ENCODE data around the gene KPNA3. TPM values are rescaled to one million over a fixed set of nuclear protein-coding genes. Genes with fewer than 3 reads are reported as not detected.
A peak's percentile ranks its signal among the peaks of the same experiment; 100 is the strongest.

The KPNA3 gene
- total RNA-seq, 1 donor from 2014 or later: 32.2 TPM

DNA sequence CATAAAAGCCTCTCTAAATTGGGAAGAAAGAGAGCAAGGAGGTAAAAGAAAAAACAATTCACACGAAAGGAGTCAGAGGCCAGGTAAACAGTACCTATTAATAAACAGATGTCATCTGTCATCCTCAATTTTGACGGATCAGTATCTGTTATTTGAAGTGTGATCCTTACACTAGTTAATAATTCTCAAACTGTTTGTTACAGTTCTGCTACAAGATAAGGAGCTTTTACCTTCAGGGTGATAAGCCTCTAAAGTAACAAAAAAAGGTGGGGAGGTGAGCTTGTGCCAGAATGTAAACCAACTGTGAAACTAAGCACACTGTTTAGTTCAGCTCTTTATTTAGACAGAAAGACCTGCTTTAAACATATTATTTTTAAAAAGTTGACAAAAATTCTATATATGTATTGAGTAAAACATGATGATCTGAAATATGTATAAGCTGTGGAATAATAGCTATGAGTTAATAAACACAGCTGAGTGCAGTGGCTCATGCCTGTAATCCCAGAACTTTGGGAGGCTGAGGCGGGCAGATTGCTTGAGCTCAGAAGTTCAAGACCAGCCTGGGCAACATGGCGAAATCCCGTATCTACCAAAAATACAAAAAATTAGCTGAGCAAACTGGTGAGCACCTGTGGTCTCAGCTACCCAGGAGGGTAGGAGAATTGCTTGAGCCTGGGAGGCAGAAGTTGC, 52.8 kb downstream of the KPNA3 start:
- DNase-seq (ENCODE audit: low read depth): no peak
- TF ChIP-seq, protein P1, sequence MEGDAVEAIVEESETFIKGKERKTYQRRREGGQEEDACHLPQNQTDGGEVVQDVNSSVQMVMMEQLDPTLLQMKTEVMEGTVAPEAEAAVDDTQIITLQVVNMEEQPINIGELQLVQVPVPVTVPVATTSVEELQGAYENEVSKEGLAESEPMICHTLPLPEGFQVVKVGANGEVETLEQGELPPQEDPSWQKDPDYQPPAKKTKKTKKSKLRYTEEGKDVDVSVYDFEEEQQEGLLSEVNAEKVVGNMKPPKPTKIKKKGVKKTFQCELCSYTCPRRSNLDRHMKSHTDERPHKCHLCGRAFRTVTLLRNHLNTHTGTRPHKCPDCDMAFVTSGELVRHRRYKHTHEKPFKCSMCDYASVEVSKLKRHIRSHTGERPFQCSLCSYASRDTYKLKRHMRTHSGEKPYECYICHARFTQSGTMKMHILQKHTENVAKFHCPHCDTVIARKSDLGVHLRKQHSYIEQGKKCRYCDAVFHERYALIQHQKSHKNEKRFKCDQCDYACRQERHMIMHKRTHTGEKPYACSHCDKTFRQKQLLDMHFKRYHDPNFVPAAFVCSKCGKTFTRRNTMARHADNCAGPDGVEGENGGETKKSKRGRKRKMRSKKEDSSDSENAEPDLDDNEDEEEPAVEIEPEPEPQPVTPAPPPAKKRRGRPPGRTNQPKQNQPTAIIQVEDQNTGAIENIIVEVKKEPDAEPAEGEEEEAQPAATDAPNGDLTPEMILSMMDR (IDR thresholded peaks at IDR 0.05; ENCODE audit: insufficient read depth, low read length, poor library complexity, severe bottlenecking): no peak
- Histone ChIP-seq H3K36me3 (ENCODE audit: control insufficient read depth, insufficient read depth, low read length) (no peaks in the 10 kb centered on the region), H3K27me3 (ENCODE audit: control insufficient read depth, insufficient read depth, low read length) (no peaks in the 10 kb centered on the region), H3K4me3 (ENCODE audit: low read depth, low read length) (no peak overlapping the region)

DNA sequence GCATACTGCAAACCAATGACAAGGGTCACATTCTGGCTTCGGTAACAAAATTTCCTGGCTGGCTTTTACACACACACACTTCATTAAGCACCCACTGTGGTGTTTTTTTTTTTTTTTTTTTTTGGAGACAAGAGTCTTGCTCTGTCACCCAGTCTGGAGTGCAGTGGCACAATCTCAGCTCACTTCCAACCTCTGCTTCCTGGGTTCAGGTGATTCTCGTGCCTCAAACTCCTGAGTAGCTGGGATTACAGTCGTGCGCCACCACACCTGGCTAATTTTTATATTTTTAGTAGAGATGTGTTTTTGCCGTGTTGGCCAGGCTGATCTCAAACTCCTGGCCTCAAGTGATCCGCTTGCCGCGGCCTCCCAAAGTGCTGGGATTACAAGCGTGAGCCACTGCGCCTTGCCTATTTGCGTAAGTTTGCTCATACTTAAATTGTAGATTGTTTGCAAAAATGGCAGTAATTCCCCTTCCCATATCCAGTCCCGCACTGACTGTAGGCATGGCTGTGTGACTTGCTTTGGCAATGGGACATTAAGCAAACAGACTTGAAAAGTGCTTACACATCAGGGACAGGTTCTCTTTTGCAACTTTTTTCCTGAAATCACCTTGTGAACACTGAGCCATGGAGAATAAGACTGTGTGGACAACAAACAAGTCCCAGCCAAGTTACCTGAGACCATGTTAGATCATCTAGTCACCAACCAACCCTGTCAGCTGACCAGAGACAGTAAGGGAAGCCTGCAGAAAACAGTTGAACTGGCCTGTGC, 59.1 kb downstream of the KPNA3 start:
- H3K27me3 ChIP-seq (ENCODE audit: control insufficient read depth, insufficient read depth, low read length): no peaks in the 10 kb centered on the region
- H3K4me3 ChIP-seq (ENCODE audit: low read depth, low read length): no peak overlapping the region
- DNase-seq (ENCODE audit: low read depth): peak; percentile 16
- TF ChIP-seq, protein P1 (IDR thresholded peaks at IDR 0.05; ENCODE audit: insufficient read depth, low read length, poor library complexity, severe bottlenecking): no peak
- no peaks in the 10 kb centered on the region for H3K36me3 ChIP-seq (ENCODE audit: control insufficient read depth, insufficient read depth, low read length)

DNA sequence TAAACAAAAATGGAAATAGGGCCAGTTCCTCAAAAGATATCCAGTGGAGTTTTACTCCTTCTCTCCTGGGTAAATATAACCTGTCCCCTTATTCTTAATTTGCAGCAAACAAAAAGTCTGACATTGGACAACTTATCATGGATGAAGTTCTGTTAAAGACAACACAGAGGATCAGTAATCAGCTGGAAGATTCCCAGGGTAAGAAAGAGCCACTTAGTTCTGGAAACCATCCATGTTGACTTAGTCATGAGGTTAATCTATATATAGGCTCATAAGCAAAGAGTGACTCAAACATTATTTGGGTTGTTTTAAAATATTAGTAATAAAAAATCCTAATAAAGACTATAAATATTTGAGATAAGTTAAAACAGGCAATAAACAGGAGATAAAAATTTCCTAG, 60.7 kb downstream of the KPNA3 start:
- Histone ChIP-seq H3K4me3 (ENCODE audit: low read depth, low read length) (no peak overlapping the region), H3K27me3 (ENCODE audit: control insufficient read depth, insufficient read depth, low read length) (no peaks in the 10 kb centered on the region), H3K36me3 (ENCODE audit: control insufficient read depth, insufficient read depth, low read length) (no peaks in the 10 kb centered on the region)
- TF ChIP-seq, protein P1 (IDR thresholded peaks at IDR 0.05; ENCODE audit: insufficient read depth, low read length, poor library complexity, severe bottlenecking): no peak
- DNase-seq (ENCODE audit: low read depth): no peak

DNA sequence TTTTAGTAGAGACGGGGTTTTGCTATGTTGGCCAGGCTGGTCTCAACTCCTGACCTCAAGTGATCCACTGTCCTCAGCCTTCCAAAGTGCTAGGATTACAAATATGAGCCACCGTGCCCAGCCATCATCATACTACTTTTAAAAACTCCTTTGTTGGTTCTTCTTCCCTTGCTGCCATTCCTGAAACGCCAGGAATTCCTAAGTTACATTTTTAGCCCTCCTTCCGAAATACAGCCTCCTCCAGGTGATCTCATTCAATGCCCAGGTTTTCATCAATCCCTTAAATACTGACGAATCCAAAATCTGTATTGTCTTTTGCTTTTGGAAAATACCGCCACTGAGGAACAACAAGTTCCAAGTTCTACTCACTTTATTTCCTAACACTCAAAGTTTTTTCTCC, 75.9 kb downstream of the KPNA3 start:
- Histone ChIP-seq H3K36me3 (ENCODE audit: control insufficient read depth, insufficient read depth, low read length) (no peaks in the 10 kb centered on the region), H3K27me3 (ENCODE audit: control insufficient read depth, insufficient read depth, low read length) (no peaks in the 10 kb centered on the region), H3K4me3 (ENCODE audit: low read depth, low read length) (no peak overlapping the region)
- DNase-seq (ENCODE audit: low read depth): no peak
- TF ChIP-seq, protein P1 (IDR thresholded peaks at IDR 0.05; ENCODE audit: insufficient read depth, low read length, poor library complexity, severe bottlenecking): no peak

DNA sequence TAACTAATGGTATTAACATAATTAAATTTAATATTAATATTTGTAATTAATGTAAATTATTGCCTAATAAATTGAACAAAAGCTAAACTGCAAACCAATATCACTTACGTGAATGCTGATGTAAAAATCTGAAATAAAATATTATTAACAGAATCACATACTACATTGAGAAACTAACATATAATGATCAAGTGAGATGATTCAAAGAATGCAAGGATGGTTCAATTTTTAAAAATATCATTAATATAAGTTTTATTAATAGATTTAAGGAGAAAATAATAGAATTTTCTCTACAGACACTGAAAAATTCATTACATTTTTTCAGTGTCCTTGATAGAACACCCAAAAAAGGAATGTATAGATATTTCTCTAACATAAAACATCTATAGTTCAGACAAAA, 77.7 kb downstream of the KPNA3 start:
- DNase-seq (ENCODE audit: low read depth): no peak
- TF ChIP-seq, protein P1 (IDR thresholded peaks at IDR 0.05; ENCODE audit: insufficient read depth, low read length, poor library complexity, severe bottlenecking): no peak
- Histone ChIP-seq H3K36me3 (ENCODE audit: control insufficient read depth, insufficient read depth, low read length) (no peaks in the 10 kb centered on the region), H3K4me3 (ENCODE audit: low read depth, low read length) (no peak overlapping the region), H3K27me3 (ENCODE audit: control insufficient read depth, insufficient read depth, low read length) (no peaks in the 10 kb centered on the region)

Data from kidney epithelial cell (primary cell).